Stimulated activated naive CD4-positive, alpha-beta T cell treated with Interleukin-2 at 50 U/mL for 16 hours (primary cell): ENCODE data around the gene CCDC7.
A peak's percentile ranks its signal among the peaks of the same experiment; 100 is the strongest.
"Not testable (repeated sequence)": the region's sequence is repeated elsewhere in the genome, so short reads cannot be mapped to it uniquely, and the experiment has no call there.

Experiments used
- DNase-seq: peaks from one replicate; lab custom pipeline; 2025; lab: John Stamatoyannopoulos, UW

CCDC7 gene

GRCh38 chr10:32454148-32454547 lies 8.2 kb downstream of the CCDC7 start:
- DNase-seq = no peak

- DNase-seq = peak; percentile 2
Measured at GRCh38 chr10:32459051-32459698, 13.2 kb downstream of the CCDC7 start.

GRCh38 chr10:32461203-32461602 lies 15.3 kb downstream of the CCDC7 start:
- no peak for DNase-seq

GRCh38 chr10:32471232-32471631 lies 25.3 kb downstream of the CCDC7 start:
- DNase-seq = no peak

GRCh38 chr10:32477499-32477898 lies 31.6 kb downstream of the CCDC7 start:
- no peak for DNase-seq

GRCh38 chr10:32481606-32482005 lies 35.7 kb downstream of the CCDC7 start:
- no peak for DNase-seq

- not testable (repeated sequence) for DNase-seq
Measured at GRCh38 chr10:32483019-32483502, 37.1 kb downstream of the CCDC7 start.

GRCh38 chr10:32488038-32488437 lies 42.1 kb downstream of the CCDC7 start:
- not testable (repeated sequence) for DNase-seq

GRCh38 chr10:32489158-32489557 lies 43.2 kb downstream of the CCDC7 start:
- no peak for DNase-seq

GRCh38 chr10:32489901-32490300 lies 44.0 kb downstream of the CCDC7 start:
- no peak for DNase-seq

GRCh38 chr10:32494562-32494961 lies 48.6 kb downstream of the CCDC7 start:
- not testable (repeated sequence) for DNase-seq

GRCh38 chr10:32500136-32500535 lies 54.2 kb downstream of the CCDC7 start:
- not testable (repeated sequence) for DNase-seq

GRCh38 chr10:32501906-32502305 lies 56.0 kb downstream of the CCDC7 start:
- no peak for DNase-seq

- DNase-seq = not testable (repeated sequence)
Measured at GRCh38 chr10:32505762-32506420, 60.0 kb downstream of the CCDC7 start.

- DNase-seq = no peak
Measured at GRCh38 chr10:32511599-32511998, 65.7 kb downstream of the CCDC7 start.

GRCh38 chr10:32516567-32517495 lies 70.9 kb downstream of the CCDC7 start:
- DNase-seq = no peak

- no peak for DNase-seq
Measured at GRCh38 chr10:32530231-32530630, 84.3 kb downstream of the CCDC7 start.

GRCh38 chr10:32538256-32538655 lies 92.3 kb downstream of the CCDC7 start:
- DNase-seq = no peak

GRCh38 chr10:32540691-32541470 lies 94.9 kb downstream of the CCDC7 start:
- DNase-seq = no peak

GRCh38 chr10:32548208-32548607 lies 102.3 kb downstream of the CCDC7 start:
- no peak for DNase-seq

- no peak for DNase-seq
Measured at GRCh38 chr10:32556783-32557395, 110.9 kb downstream of the CCDC7 start.
